ENCODE data around the gene AGMO.

- TF ChIP-seq ARID4B (CRISPR knock-in tag; IDR thresholded peaks at IDR 0.05; ENCODE audit: borderline replicate concordance) (no peak), CTCF (IDR thresholded peaks at IDR 0.05) (no peak), FOXJ3 (CRISPR knock-in tag; IDR thresholded peaks at IDR 0.05; ENCODE audit: borderline replicate concordance) (no peak), PREB (CRISPR knock-in tag; IDR thresholded peaks at IDR 0.05; ENCODE audit: borderline replicate concordance) (no peak), NR1H2 (CRISPR knock-in tag; IDR thresholded peaks at IDR 0.05) (no peak), TP53 (CRISPR knock-in tag; IDR thresholded peaks at IDR 0.05) (no peak), ELF4 (CRISPR knock-in tag; IDR thresholded peaks at IDR 0.05; ENCODE audit: low read depth) (no peak), ZBTB43 (CRISPR knock-in tag; IDR thresholded peaks at IDR 0.05) (no peak)
Observed at GRCh38 chr7:15317215-15317614, 244.6 kb downstream of the AGMO start.
